Fibroblast of mammary gland (primary cell): ENCODE measurements around the gene C2CD4A.
A peak's percentile ranks its signal among the peaks of the same experiment; 100 is the strongest.

ENCODE experiments used
- DNase-seq: peaks from one replicate; pipeline ENCODE4 v3.0.0-alpha.2; 2010; ENCODE audit warnings: low read depth
- H3K4me3 ChIP-seq: 2 replicates; pipeline ENCODE4 v1.5.1; 2011; ENCODE audit warnings: low read depth, mild to moderate bottlenecking, low read length, moderate library complexity; ENCODE audit not compliant: control insufficient read depth
- CTCF ChIP-seq: conservative IDR thresholded peaks from 2 replicates; pipeline ENCODE4 v1.5.1; 2011; ENCODE audit warnings: low read depth, low read length, inconsistent platforms; ENCODE audit not compliant: control insufficient read depth, insufficient read depth

Gene C2CD4A

GRCh38 chr15:62068810-62069167, 2.0 kb downstream of the C2CD4A start:
- no peak overlapping the region for H3K4me3 ChIP-seq
- no peak for TF ChIP-seq CTCF
- no peak for DNase-seq

GRCh38 chr15:62069551-62069950, 2.8 kb downstream of the C2CD4A start:
- H3K4me3 ChIP-seq: no peak overlapping the region
- DNase-seq: no peak
- TF ChIP-seq CTCF: no peak

- DNase-seq: peak; percentile 65
- peak; percentile 62 for TF ChIP-seq CTCF
- no peak overlapping the region for H3K4me3 ChIP-seq
Observed at GRCh38 chr15:62071711-62072308, 5.0 kb downstream of the C2CD4A start.

GRCh38 chr15:62075595-62076277, 9.0 kb downstream of the C2CD4A start:
- peak; percentile 89 for DNase-seq
- no peak for TF ChIP-seq CTCF

GRCh38 chr15:62079594-62079993, 12.8 kb downstream of the C2CD4A start:
- no peak for TF ChIP-seq CTCF
- no peak for DNase-seq
- H3K4me3 ChIP-seq: no peak overlapping the region

More at GRCh38 chr15:62075595-62076277, 9.0 kb downstream of the C2CD4A start:
- peak overlapping the region; percentile 22 for H3K4me3 ChIP-seq

- H3K4me3 ChIP-seq: no peak overlapping the region
- no peak for DNase-seq
- no peak for TF ChIP-seq CTCF
Observed at GRCh38 chr15:62083194-62084154, 16.7 kb downstream of the C2CD4A start.
